Pulmonary artery endothelial cell (primary cell): ENCODE measurements around the gene KCNQ4. TPM values are rescaled to one million over a fixed set of nuclear protein-coding genes. Genes with fewer than 3 reads are reported as not detected.

Experiments
- DNase-seq: peaks from one replicate; pipeline ENCODE4 v3.0.0-alpha.2; 2011; ENCODE audit warnings: low read depth, low spot score
- total RNA-seq: library from RNA; depleted of rRNA; stranded (reverse); fragments of >200 nt; gene quantifications from 2 replicates; pipeline ENCODE4 v1.2.3, GENCODE V29; 2014

The KCNQ4 gene
- total RNA-seq, 1 donor from 2014 or later: not detected

DNA sequence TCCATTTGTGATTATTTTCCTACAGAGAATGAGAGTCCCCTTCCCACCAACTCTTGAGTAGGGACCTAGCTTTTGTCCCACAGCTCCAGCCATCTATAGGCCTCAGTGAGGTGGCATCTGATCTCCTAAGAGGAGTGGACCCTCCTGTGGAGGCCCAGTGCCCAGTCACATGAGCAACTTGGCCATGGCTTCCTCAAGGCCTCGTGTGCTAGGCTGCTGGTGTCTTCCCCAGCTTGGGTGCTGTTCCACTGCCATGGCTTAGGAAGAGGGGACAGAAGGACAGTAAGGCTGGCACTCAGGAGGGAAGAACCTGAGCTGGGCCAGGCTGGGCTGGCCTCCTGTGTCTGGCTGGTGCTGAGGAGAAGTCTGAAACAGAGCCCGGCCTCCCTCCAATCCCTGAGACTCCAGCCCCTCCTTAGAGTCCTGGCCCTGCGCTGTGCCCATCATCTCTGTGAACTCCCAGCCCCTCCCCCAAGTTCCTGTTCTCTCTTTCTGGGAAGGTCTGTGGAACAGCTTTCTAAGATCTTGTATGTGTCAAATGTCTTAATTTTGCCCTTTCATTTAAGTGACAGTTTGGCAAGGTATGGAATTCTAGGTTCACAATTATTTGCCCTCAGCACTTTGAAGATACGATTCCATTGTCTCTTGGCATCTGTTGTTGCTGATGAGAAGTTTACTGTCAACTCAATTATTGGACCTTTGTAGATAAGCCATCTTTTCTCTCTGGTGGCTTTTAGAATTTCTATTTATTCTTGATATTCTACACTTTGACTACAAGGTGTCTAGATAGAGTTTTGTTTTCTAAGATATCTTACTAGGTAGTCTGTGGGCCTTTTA lies 7.1 kb upstream of the KCNQ4 start:
- no peak for DNase-seq

DNA sequence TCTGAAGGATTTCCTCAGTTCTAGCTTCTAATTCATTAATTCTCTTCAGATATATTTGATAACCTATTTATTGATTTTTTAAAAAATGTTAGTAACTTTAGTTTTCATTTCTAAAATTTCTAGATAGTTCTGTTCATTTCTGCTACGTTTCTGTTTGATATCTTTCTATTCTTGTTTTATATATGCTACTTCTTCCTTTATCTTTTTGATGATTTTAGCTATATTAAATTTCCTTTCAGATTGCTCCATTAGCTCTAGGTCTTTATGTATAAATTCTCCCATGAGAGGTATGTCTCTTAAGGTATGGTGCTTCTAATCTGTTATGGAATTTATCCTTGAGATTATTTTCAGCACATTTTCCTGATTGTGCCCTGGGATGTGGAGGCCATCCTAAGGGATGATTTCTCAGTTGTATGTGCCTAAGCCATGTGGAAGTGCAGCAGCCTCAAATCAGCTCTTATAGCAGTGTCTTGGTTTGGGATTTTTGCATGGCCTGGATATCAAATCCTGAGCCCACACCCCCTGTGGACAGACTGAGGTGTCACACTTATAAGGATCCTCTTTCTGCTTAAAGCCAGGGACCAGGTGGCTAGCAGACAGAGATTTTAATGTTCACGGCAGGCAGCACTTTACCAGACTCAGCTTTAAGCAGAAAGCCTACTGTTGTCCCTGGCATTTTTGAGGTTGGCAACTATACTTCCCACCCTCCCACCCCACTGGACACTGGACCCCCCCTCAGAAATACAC lies 6.2 kb upstream of the KCNQ4 start:
- DNase-seq: no peak

DNA sequence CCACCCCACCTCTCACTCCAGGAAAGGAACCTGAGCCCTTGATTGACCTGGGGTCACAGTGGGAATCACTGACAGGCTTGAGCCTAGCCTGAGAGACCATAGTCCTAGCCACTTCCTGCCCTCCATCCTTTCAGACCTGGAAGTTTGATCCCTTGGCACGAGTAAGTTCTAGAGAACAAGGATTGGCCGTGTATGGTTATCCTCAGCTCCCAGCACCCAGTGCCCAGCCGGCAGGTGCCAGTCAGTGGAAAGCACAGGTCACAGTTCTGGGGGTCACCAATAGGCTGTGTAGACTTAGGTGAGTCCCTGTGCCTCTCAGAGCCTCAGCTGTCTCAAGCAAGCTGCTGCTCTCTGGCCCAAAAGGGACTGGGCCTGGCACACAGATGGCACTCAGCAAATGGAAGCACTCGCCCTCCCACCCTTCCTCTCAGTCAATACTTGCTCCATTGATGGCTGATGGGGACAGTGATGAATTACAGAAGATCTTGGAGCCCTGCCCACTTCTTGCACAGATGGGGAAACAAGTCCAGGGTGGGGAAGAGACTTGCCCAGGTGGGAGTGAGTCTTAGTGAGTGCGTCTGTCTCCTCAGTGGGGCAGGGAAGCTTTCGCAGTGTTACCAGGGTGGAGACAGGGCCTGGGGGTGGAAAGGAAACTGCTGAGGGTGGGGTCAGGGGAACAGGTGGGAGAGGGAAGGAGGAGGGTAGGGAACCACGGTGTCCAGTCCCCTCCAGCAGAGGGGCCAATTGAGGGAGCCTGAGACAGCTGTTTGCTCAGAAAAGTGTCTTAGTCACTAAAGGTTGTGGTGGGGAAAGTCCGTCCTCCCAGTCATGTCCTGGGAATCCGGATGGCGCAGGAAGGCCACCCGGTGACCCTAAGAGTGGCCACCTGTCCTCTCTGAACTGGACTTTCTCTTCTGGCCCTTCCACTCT lies 2.6 kb upstream of the KCNQ4 start:
- DNase-seq: no peak

DNA sequence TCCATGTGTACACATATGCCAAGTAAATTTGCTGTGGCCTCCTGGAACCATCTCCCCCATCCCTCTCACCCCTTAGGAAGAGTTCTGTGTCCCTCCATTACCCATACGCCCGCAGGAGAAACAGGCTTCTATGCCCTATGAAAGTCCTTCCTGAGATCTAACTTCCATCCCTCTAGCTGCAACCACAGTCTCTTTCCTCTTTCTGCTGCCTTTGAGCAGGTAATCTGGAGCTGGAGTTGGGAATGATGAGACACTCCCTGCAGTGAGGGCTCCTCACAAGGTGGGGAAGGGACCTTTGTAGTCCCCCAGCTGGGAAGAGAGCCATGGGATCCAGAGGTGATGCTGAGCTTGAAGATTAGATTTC lies 2.0 kb upstream of the KCNQ4 start:
- DNase-seq: no peak

DNA sequence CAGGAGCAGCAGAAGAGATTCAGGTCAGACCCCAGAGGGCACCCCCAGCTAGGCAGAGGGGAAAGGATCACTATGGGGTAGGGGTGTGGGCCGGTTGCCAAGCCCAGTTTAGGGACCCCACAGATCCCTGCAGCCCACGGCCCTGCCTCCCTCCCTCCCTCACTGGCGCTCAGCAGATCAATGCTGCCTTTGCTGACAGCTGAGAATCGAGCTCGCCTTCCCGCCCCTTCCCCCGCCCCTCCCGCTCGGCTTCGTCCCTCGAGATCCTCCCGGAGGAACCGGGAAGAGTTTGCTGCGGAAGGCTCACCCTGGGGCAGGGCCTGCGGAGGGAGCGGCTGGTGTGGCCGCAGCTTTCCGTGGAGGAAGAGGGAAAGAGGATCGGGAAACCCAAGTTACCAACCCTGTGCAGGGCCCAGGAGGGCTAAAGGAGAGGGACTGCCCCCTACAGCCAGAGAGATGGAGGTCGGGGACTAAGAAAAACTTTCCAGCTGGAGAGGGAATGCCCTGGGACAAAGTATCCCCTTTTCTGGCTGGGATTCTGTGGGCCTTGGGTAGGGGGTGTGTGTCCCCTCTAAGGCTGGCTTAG lies 1.1 kb upstream of the KCNQ4 start:
- no peak for DNase-seq

DNA sequence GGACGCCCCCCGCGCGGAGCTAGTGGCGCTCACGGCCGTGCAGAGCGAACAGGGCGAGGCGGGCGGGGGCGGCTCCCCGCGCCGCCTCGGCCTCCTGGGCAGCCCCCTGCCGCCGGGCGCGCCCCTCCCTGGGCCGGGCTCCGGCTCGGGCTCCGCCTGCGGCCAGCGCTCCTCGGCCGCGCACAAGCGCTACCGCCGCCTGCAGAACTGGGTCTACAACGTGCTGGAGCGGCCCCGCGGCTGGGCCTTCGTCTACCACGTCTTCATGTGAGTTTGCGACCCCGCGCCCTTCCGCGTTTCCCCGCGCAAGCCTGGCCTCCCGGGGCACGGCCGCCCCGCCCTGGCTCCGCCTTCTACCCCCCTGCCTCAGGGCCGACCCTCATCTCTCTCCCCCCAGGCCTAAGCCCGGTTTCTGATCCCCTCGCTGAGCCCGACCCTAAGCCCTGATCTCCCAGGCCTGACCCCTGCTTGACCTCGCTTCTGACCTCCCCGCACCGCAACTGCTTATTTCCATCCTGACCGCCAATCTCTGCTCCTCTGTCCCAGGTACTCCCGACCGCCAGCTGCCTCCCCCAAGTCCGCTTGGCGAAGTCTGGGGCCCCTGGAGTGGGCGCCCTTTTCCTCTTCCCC lies 669 bp downstream of the KCNQ4 start:
- no peak for DNase-seq

DNA sequence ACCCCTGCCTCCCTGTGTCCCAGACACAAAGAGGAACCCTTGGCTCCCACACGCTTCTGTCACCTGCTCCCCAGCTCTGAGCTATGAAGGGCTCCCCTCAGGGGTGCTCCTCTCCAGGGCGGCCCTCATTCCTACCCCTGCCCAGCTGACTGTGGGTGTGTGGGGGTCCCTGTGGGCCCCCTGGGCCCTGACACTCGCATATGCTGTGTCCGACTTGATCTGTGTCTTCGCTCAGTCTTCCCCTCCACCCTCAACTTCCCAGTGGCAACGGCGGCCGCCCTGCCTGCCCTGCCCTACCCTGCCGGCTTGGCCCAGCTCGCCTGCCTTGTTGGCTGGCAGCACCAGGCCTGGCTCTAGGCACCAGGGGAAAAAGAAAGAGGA lies 1.2 kb downstream of the KCNQ4 start:
- no peak for DNase-seq

DNA sequence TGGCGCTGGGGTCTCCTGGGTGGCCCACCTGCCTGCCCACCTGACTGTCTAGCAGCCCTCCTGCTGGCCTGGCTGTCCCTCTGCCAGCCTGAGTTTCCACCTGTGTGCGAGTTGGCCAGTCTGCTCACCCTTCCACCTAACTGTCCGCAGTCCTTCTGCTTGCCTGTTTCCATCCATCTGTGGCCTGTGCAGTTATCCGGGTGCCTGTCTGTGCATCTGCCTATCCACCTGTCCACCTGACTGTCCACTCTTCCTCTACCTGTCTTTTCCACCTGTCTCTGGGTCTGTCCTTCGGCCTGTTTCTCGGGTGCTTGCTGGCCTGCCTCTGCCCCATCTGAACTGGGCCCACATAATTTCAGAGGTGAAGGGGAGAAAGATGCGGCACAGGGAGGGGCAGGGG lies 1.9 kb downstream of the KCNQ4 start:
- no peak for DNase-seq

DNA sequence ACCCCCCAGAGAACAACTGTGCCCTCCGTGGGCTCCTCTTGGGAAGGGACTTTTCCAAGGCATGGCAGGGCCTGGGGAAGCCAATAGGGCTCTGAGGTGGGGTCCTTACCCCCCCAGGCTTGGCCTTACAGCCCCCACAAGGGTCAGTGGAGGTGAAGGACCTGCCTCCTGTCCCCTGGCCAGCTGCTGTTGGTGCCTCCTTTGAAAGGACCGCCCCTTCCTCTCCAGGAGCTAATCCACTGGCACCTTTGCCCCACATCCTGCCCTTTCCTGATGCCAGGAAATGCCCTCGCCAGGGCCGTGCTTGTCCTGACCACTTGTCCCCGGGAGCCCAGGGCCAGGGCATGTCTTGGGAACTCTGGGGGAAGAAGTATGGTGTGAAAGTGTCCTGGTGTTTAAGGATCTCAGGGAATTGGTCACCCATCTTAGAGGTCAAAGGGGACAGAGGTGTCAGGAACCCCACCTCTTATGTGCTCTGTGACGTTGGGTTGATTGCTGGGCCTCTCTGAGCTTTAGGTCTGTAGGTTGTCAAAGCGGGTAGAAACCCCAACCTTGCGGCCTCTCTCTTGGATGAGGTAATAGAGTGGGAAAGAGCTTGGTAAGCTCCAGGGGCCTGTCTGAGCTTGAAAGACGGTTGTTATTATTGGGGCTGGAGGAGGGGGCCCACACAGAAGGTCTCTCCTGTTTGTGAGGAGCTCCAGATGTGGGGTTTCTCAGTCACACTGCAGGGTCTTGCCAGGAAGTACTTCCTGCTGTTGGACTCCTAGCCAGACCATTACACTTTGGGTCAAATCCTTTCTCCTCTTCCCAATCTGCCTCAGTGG lies 2.8 kb downstream of the KCNQ4 start:
- DNase-seq: no peak

DNA sequence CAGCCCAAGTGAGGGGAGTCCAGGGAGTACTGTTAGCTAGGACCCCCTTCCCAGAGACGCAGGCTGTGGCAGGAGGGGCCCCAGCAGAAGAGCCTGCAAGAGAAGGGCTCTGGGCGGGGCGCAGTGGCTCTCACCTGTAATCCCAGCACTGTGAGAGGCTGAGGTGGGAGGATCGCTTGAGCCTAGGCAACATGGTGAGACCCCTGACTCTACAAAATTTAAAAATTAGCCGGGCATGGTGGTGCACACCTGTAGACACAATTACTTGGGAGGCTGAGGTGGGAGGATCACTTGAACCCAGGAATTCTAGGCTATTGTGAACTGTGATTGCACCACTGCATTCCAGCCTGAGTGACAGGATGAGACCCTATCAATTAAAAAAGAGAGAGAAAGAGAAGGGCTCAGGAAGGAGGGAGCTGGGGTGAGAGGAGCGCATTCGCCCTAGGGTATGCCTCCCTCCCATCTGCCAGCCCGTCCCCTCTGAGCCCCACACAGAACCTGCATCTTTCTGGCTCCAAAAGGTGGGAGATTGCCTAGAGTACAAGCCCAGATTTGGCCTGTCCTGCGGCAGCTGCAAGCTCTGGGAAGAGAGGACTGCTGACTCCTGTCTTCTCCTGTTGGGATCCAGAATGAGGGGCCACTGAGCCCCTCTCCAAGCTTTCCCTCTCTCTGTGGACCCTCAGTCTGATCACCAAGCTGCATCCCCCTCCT lies 3.6 kb downstream of the KCNQ4 start:
- DNase-seq: no peak

DNA sequence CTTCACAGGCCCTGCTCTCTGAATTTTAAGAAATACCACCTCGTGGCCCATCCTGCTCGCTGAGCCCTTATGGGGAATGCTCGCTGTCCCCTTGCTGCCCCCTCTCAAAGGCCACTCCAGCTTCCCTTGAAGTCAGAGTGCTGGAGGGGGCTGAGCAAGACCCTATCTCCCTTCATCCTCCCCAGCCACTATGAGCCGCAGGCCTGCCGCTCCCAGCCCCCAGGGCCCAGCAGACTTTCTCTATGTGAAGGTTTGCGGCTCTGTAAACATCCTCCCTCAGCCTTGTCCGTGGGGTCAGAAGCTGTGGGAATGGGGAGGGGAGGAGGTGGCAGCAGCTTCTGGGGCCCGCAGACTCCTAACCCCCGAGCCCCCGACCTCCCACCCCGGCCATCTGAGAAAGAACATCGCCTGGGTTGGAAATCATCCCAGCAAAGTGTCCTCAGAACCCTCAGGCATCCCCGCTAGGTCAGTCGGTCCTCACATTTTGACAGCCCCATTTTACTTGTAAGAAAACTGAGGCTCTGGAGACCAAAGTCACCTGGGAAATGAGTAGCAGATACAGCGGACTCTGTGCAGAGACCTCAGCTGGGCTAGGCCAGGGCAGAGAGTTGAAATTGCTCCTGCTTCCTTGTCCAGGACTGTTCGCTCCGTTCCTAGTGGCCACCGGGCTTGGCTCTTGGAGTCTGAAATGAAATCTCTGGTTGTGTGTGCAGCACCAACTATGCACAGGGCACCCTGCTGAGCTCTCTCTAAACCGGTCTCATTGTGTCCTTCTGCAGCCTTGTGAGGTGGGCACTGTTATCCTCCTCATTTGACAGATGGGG lies 4.4 kb downstream of the KCNQ4 start:
- DNase-seq: no peak

DNA sequence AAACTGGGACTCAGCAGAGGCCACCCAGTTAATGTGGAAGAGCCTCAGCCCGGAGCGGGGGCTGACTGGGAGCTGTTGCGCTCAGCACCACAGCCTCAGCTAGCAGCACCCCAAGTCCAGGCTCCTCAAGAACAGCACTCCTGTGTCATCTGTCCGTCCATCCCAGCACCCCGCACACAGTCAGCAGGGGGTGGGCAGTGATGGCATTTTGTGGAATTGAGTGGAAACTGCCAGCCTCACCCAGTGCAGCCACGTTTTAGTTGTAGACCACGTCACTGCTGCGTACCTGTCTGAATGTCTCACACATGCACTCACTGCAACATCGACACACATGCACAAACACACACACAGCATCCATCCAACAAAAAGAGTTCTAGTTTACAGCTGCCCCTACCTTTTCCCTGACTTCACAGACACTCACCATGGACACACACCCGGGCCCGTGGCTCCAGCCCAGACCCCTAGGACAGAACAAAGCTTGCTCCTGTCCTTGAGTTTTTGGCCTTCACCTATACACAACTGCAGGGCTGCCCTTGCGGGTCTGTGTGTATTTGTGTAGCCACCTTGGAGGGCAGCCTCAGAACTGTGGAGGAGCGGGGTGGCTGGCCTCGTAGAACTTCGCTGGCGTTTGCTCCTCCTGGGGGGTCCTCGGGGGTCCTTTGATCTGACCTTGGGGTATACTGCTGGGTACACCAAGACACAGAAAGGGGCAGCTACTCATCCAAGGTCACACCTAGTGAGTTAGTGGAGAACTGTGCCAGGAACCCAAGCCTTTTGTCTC lies 5.2 kb downstream of the KCNQ4 start:
- no peak for DNase-seq

DNA sequence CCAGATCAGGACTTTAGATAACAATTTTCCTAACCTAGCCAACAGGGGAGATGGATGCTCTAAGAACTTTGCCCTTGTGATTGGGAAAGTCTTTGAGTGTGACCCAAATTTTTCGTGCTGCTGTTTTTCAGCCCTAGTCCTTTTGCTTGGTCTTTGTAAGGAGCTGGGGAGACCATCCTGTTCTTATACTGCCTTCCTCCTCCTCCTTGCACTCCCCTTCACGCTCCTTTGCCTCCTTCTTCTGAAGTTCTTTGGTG lies 5.7 kb downstream of the KCNQ4 start:
- DNase-seq: no peak

DNA sequence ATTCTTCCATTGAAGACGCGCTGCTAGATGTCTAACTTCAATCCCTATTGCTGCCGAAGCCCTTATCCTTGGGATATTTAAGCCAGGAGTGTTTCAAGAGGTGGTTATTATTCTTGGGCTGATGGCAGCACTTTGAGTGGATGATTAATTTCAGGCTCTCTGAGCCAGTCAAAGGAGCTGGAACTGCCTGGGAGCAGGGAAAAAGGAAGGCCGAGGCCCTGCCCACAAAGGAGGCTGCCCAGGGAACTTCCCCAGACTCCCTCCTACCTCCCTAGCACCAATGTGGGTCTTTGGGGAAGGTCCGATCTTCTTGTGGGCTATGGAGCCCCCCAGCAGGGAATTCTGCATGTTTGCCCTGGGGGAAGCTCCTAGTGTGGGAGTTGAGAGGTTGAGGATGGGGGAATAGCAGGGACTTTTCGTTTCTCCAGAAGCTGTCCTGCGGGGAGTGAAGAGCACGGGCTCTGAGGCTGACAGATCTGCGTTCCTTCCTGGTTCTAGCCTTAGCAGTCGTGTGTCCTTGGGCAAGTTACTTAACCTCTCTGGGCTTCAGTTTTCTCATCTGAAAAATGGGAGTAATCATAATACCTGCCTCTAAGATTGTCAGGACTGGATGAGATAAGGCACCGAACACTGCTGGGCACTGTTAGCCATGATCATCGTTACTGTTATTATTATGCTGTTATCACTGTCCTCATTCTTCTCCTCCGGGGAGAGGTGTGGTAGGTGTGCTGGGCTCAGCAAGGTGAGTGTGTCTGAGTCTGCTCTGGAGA lies 6.3 kb downstream of the KCNQ4 start:
- DNase-seq: no peak

DNA sequence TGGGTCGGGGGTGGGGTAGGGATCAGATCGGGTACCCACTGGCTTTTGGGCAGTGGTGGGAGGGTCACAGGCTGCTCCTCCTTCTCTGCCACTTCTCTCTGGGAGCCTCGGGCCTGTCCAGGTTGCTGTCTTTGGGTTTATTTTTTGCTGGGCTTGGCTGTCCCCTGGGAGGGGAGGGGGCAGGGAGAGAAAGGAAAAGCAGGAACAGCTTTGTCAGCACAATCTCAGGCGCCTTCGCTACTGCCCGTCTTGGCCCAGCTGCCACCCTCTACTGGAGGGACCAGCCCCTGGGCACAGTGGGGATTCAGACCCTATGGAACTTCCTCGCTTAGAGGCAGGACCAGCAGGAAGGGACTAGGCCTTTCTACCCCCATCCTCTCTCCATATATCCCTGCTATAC lies 8.4 kb downstream of the KCNQ4 start:
- no peak for DNase-seq

DNA sequence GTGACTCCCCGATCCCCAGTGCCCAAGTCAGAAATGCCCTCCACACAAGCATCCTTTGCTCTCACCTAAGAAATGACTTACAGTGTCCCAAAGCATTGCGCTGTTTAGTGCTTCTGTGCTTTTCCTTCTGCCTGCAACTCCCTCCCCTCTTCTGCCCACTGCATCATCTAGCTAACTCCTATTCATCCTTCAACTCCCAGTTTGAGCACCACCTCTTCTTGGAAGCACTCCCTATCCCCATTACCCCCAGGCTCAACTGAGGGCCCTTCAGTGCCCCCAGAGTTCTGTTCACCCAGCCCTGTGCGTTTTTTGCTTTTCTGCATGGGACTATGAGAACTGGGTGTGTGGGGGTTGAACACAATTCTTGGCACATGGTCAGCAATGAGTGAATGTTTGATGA lies 10.0 kb downstream of the KCNQ4 start:
- DNase-seq: no peak

DNA sequence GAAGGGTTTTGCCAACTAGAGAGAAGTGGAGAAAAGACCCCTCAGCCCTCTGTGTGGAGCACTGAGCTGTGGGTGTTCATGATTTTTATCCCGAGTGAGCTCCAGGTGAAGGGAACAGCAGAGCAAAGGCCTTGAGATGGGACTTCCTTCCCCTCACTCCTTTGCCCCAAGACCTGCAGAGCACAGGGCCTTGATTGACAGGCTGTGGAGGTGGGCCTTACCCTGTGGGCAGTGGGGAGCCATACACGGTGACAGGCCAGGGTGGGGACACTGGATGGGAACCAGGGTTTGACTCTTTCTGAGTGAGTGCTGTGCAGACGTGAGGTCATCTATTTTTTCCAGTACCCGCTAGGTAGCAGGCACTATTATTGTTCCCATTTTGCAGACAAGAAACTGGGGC lies 10.5 kb downstream of the KCNQ4 start:
- DNase-seq: no peak
